Natural killer cell (primary cell): ENCODE data around the gene CACNA2D3. TPM values are rescaled to one million over a fixed set of nuclear protein-coding genes. Genes with fewer than 3 reads are reported as not detected.

Source experiments
- ATAC-seq, 3 donors: fragments of 150-1000 bp in 2 of 3; fragments of 200-7000 bp in 1 of 3; cut with Tn5 transposase; 1 replicate in 1 of 3; 2 replicates in 2 of 3; pipeline ENCODE4 v1.10.0; 2021; ENCODE audit warnings: mild to moderate bottlenecking in 2 of 3, moderate library complexity in 2 of 3
- DNase-seq, 2 donors: peaks; one replicate each; pipeline versions ENCODE4 v3.0.0 to v3.0.0-alpha.2; 2013 to 2021; ENCODE audit warnings: mixed read lengths in 1 of 2
- H3K27ac ChIP-seq: one replicate; pipeline ENCODE4 v1.5.1; 2013; ENCODE audit warnings: mild to moderate bottlenecking, low read length
- H3K27me3 ChIP-seq: one replicate; pipeline ENCODE4 v1.6.1; 2013; ENCODE audit warnings: low read length; ENCODE audit not compliant: control insufficient read depth, insufficient read depth
- H3K36me3 ChIP-seq: one replicate; pipeline ENCODE4 v1.6.1; 2013; ENCODE audit warnings: low read length; ENCODE audit not compliant: control insufficient read depth, insufficient read depth
- H3K4me1 ChIP-seq: one replicate; pipeline ENCODE4 v1.6.1; 2013; ENCODE audit warnings: low read length; ENCODE audit not compliant: control insufficient read depth, insufficient read depth
- H3K4me3 ChIP-seq: one replicate; pipeline ENCODE4 v1.5.1; 2013; ENCODE audit warnings: low read length
- H3K9me3 ChIP-seq: one replicate; pipeline ENCODE4 v1.6.1; 2013; ENCODE audit warnings: low read length; ENCODE audit not compliant: control insufficient read depth, insufficient read depth
- H3K27ac Mint-ChIP-seq, 2 donors: one replicate each; pipeline ENCODE4 v1.8.0; 2022; ENCODE audit warnings: mild to moderate bottlenecking in 2 of 2, mixed read lengths in 2 of 2, moderate library complexity in 1 of 2
- H3K27me3 Mint-ChIP-seq, 2 donors: one replicate each; pipeline ENCODE4 v1.8.0; 2022; ENCODE audit warnings: low read depth in 2 of 2, mixed read lengths in 2 of 2
- H3K36me3 Mint-ChIP-seq: one replicate; pipeline ENCODE4 v1.8.0; 2022; ENCODE audit warnings: mixed read lengths
- H3K4me1 Mint-ChIP-seq, 2 donors: one replicate each; pipeline ENCODE4 v1.8.0; 2022; ENCODE audit warnings: mixed read lengths in 2 of 2
- H3K4me3 Mint-ChIP-seq: one replicate; pipeline ENCODE4 v1.8.0; 2022; ENCODE audit warnings: mild to moderate bottlenecking, moderate library complexity, mixed read lengths
- H3K9me3 Mint-ChIP-seq, 2 donors: one replicate each; pipeline ENCODE4 v1.8.0; 2022; ENCODE audit warnings: mixed read lengths in 2 of 2
- CTCF ChIP-seq: fragments of 200-600 bp; IDR thresholded peaks from one replicate; pipeline ENCODE4 v1.8.0; 2022; ENCODE audit warnings: antibody characterized with exemption
- WGBS: methylation state at CpG from one replicate; pipeline ENCODE4 v1.1.7; 2013; ENCODE audit warnings: missing lambda C conversion rate; ENCODE audit not compliant: insufficient coverage; 5-methylcytosine and 5-hydroxymethylcytosine counted together
- intact Hi-C: fragments of 100-400 bp; cut with micrococcal nuclease; formaldehyde crosslinking; loops from one replicate; pipeline ENCODE4 v1.14.2; 2022
- total RNA-seq, 4 donors: library from RNA; stranded (reverse); fragments of 120-200 nt in 1 of 4; gene quantifications; one replicate each; pipeline versions ENCODE4 v1.2.3 to v1.2.4, GENCODE V29; 2013 to 2022

The CACNA2D3 gene
- total RNA-seq, 3 donors from 2014 or later (not counting 1 experiment from before 2014, with no cell fraction given): 0.49 TPM; not detected in 2

- 90% methylated on average over 1 of the region's 2 CpGs for WGBS
- intact Hi-C loops: no loop called here
Observed at GRCh38 chr3:54514006-54514405, 391.7 kb downstream of the CACNA2D3 start.

GRCh38 chr3:54514416-54514815, 392.1 kb downstream of the CACNA2D3 start:
- no peaks in the 10 kb centered on the region for H3K36me3 ChIP-seq
- H3K36me3 Mint-ChIP-seq: no peaks in the 10 kb centered on the region
- no peaks in the 10 kb centered on the region for H3K27me3 ChIP-seq
- ATAC-seq (no peak), DNase-seq (no peak)
- TF ChIP-seq CTCF: no peak
- H3K27ac Mint-ChIP-seq: no peak overlapping the region
- no peaks in the 10 kb centered on the region for H3K4me1 ChIP-seq
- no peak overlapping the region for H3K4me3 ChIP-seq
- no peaks in the 10 kb centered on the region for H3K27me3 Mint-ChIP-seq
- H3K9me3 Mint-ChIP-seq: peaks cover 6 to 8% of the 10 kb centered on the region in 2 donors
- intact Hi-C loops: no loop called here
- no peak overlapping the region for H3K4me3 Mint-ChIP-seq
- 83% methylated on average over 6 of the region's 6 CpGs for WGBS
- H3K4me1 Mint-ChIP-seq: no peaks in the 10 kb centered on the region
- H3K27ac ChIP-seq: no peak overlapping the region
- peaks cover 5% of the 10 kb centered on the region for H3K9me3 ChIP-seq

More at GRCh38 chr3:54514006-54514405, 391.7 kb downstream of the CACNA2D3 start:
- no peak for ATAC-seq
- Mint-ChIP-seq H3K36me3 (no peaks in the 10 kb centered on the region), H3K27me3 (no peaks in the 10 kb centered on the region), H3K9me3 (peaks cover 8% of the 10 kb centered on the region in 2 donors), H3K4me3 (no peak overlapping the region), H3K4me1 (no peaks in the 10 kb centered on the region), H3K27ac (no peak overlapping the region)
- no peak overlapping the region for H3K4me3 ChIP-seq
- no peaks in the 10 kb centered on the region for H3K27me3 ChIP-seq
- no peaks in the 10 kb centered on the region for H3K4me1 ChIP-seq
- no peak for TF ChIP-seq CTCF
- DNase-seq: no peak
- H3K9me3 ChIP-seq: peaks cover 5% of the 10 kb centered on the region
- H3K27ac ChIP-seq: no peak overlapping the region
- no peaks in the 10 kb centered on the region for H3K36me3 ChIP-seq

- no peaks in the 10 kb centered on the region for H3K4me1 Mint-ChIP-seq
- intact Hi-C loops: no loop called here
- WGBS: 61% methylated on average over 4 of the region's 4 CpGs
Observed at GRCh38 chr3:54515441-54516213, 393.3 kb downstream of the CACNA2D3 start.

More at GRCh38 chr3:54515441-54516213, 393.3 kb downstream of the CACNA2D3 start:
- no peak overlapping the region for H3K4me3 Mint-ChIP-seq
- no peak for DNase-seq
- H3K27ac ChIP-seq: no peak overlapping the region
- H3K4me1 ChIP-seq: no peaks in the 10 kb centered on the region
- H3K36me3 Mint-ChIP-seq: no peaks in the 10 kb centered on the region
- H3K9me3 ChIP-seq: peaks cover 5% of the 10 kb centered on the region
- H3K27me3 ChIP-seq: no peaks in the 10 kb centered on the region
- ATAC-seq: no peak
- H3K4me3 ChIP-seq: no peak overlapping the region
- no peak for TF ChIP-seq CTCF
- H3K36me3 ChIP-seq: no peaks in the 10 kb centered on the region
- H3K27ac Mint-ChIP-seq: no peak overlapping the region
- H3K27me3 Mint-ChIP-seq: no peaks in the 10 kb centered on the region
- H3K9me3 Mint-ChIP-seq: peaks cover 2 to 5% of the 10 kb centered on the region in 2 donors
